K562 (cell line): ENCODE measurements around the gene TRIM71. TPM values are rescaled to one million over a fixed set of nuclear protein-coding genes. Genes with fewer than 3 reads are reported as not detected.

Experiments
- ATAC-seq: fragments of 200-7000 bp; cut with Tn5 transposase; 3 replicates; pipeline ENCODE4 v1.9.1; 2020; ENCODE audit warnings: moderate library complexity
- BruUV-seq: library from RNA; stranded (reverse); fragments of 400-500 nt; replicated peaks from 2 replicates; lab custom pipeline; 2021; lab: Mats Ljungman, UMichigan
- CTCF ChIA-PET: fragments of 300-600 bp; formaldehyde crosslinking; extraction: SDS; loops from one replicate; lab custom pipeline; 2021; ENCODE audit warnings: low intra/inter-chr PET ratio; lab: Yijun Ruan, JAX
- POLR2A ChIA-PET: fragments of 300-600, 350-650 bp; sonication (Branson Sonifier 250); formaldehyde crosslinking; extraction: SDS; loops from one replicate; lab custom pipeline; 2021; ENCODE audit warnings: antibody characterized with exemption, inconsistent platforms; lab: Yijun Ruan, JAX
- DNase-seq, 4 experiments: peaks; one replicate each; pipeline versions ENCODE4 v3.0.0 to v3.0.0-alpha.2; 2011 to 2018; ENCODE audit warnings: low spot score in 3 of 4, mixed read lengths in 3 of 4; ENCODE audit errors: extremely low read depth in 1 of 4
- FAIRE-seq: peaks from 2 replicates; lab custom pipeline; 2011; peaks lifted over from hg19 to GRCh38; lab: Jason Lieb, UNC
- H2AFZ ChIP-seq: 2 replicates; pipeline ENCODE4 v1.6.0; 2011; ENCODE audit warnings: low read depth, low read length, control low read depth, inconsistent platforms
- H3K27ac ChIP-seq: fragments of 200-600 bp; 3 replicates; pipeline ENCODE4 v1.8.0; 2011; ENCODE audit warnings: low read depth, mild to moderate bottlenecking, control low read depth, inconsistent platforms, low read length, moderate library complexity, mixed read lengths; ENCODE audit errors: extremely low read depth
- H3K27me3 ChIP-seq, 2 experiments: fragments of 300-600 bp in 1 of 2; 2 replicates in 1 of 2; 3 replicates in 1 of 2; pipeline versions ENCODE4 v1.6.0 to v1.8.0; 2011; ENCODE audit warnings: inconsistent platforms in 2 of 2, low read length in 2 of 2, mild to moderate bottlenecking in 1 of 2, mixed read lengths in 1 of 2, moderate library complexity in 1 of 2; ENCODE audit not compliant: control insufficient read depth in 2 of 2, insufficient read depth in 2 of 2
- H3K36me3 ChIP-seq: fragments of 300-600 bp; 3 replicates; pipeline ENCODE4 v1.8.0; 2011; ENCODE audit warnings: mild to moderate bottlenecking, low read length, inconsistent platforms; ENCODE audit not compliant: control insufficient read depth, insufficient read depth
- H3K4me1 ChIP-seq, 2 experiments: fragments of 200-600 bp in 1 of 2; replicated peaks in 1 of 2; 2 replicates in 1 of 2; 3 replicates in 1 of 2; pipeline versions ENCODE4 v1.5.1 to v1.8.0; 2011; ENCODE audit warnings: inconsistent platforms in 2 of 2, low read length in 2 of 2, mild to moderate bottlenecking in 1 of 2, mixed read lengths in 1 of 2, moderate library complexity in 1 of 2; ENCODE audit not compliant: control insufficient read depth in 2 of 2, insufficient read depth in 2 of 2
- H3K4me2 ChIP-seq: 2 replicates; pipeline ENCODE4 v1.6.1; 2011; ENCODE audit warnings: low read length, control low read depth, inconsistent platforms, mixed read lengths; ENCODE audit not compliant: insufficient read depth
- H3K4me3 ChIP-seq: fragments of 200-600 bp; sonication (generic), shearing (Covaris generic); 2 replicates; pipeline ENCODE4 v1.5.1; 2016; ENCODE audit warnings: control low read depth, inconsistent platforms
- H3K79me2 ChIP-seq: fragments of 200-600 bp; 3 replicates; pipeline ENCODE4 v1.8.0; 2011; ENCODE audit warnings: low read length, inconsistent platforms; ENCODE audit not compliant: control insufficient read depth, insufficient read depth
- H3K9ac ChIP-seq, 2 experiments: 2 replicates each; pipeline versions ENCODE4 v1.6.0 to v1.6.1; 2011; ENCODE audit warnings: low read depth in 2 of 2, low read length in 2 of 2, control low read depth in 1 of 2, inconsistent platforms in 1 of 2, mild to moderate bottlenecking in 1 of 2, mixed read lengths in 1 of 2; ENCODE audit not compliant: insufficient read depth in 1 of 2
- H3K9me1 ChIP-seq: one replicate; pipeline ENCODE4 v1.6.0; 2011; ENCODE audit warnings: inconsistent platforms, mild to moderate bottlenecking, low read length, moderate library complexity; ENCODE audit not compliant: control insufficient read depth, insufficient read depth
- H3K9me3 ChIP-seq: replicated peaks from 2 replicates; pipeline ENCODE4 v1.5.1; 2011; ENCODE audit warnings: low read depth, low read length, inconsistent platforms; ENCODE audit not compliant: control insufficient read depth, insufficient read depth
- H4K20me1 ChIP-seq: replicated peaks from 2 replicates; pipeline ENCODE4 v1.6.1; 2011; ENCODE audit warnings: low read length, inconsistent platforms, mixed read lengths; ENCODE audit not compliant: control insufficient read depth, insufficient read depth
- DPF2 ChIP-seq: fragments of 450-650 bp; IDR thresholded peaks from 2 replicates; pipeline ENCODE4 v1.6.1; 2016
- ELF4 ChIP-seq: fragments of 450-650 bp; formaldehyde crosslinking; IDR thresholded peaks from 2 replicates; pipeline ENCODE4 v1.4.0; 2022; ENCODE audit warnings: missing genetic modification characterization
- FOXA3 ChIP-seq, 2 experiments: fragments of 450-650 bp in 1 of 2; sonication (generic) in 1 of 2; formaldehyde crosslinking; IDR thresholded peaks in 1 of 2; conservative IDR thresholded peaks in 1 of 2; 2 replicates each; pipeline versions ENCODE4 v1.4.0 to v1.8.0; 2020 to 2022; ENCODE audit warnings: mild to moderate bottlenecking in 2 of 2, missing genetic modification reagents in 1 of 2
- LEF1 ChIP-seq: fragments of 450-650 bp; IDR thresholded peaks from 2 replicates; pipeline ENCODE4 v1.6.1; 2016; ENCODE audit warnings: mild to moderate bottlenecking
- NCOA2 ChIP-seq, 2 experiments: fragments of 450-650 bp; IDR thresholded peaks; 2 replicates each; pipeline ENCODE4 v1.6.1; 2018; ENCODE audit warnings: mild to moderate bottlenecking in 2 of 2, moderate library complexity in 1 of 2; ENCODE audit not compliant: partially characterized antibody in 2 of 2
- NFATC3 ChIP-seq: fragments of 450-650 bp; IDR thresholded peaks from 2 replicates; pipeline ENCODE4 v1.6.1; 2017; ENCODE audit warnings: mild to moderate bottlenecking
- NFE2L1 ChIP-seq: fragments of 450-650 bp; IDR thresholded peaks from 2 replicates; pipeline ENCODE4 v1.6.1; 2016; ENCODE audit warnings: missing genetic modification characterization, low read depth, mild to moderate bottlenecking, missing compliant biosample characterization, moderate library complexity, borderline replicate concordance
- NR4A1 ChIP-seq, 2 experiments: fragments of 250-450 bp in 1 of 2; fragments of 450-650 bp in 1 of 2; sonication (Bioruptor Pico) in 1 of 2; IDR thresholded peaks; 2 replicates each; pipeline versions ENCODE4 v1.4.0 to v1.6.1; 2016 to 2020; ENCODE audit warnings: mild to moderate bottlenecking in 2 of 2, missing compliant biosample characterization in 1 of 2, missing genetic modification characterization in 1 of 2, moderate library complexity in 1 of 2
- SRSF3 ChIP-seq: fragments of 200-400 bp; formaldehyde crosslinking; IDR thresholded peaks from 2 replicates; pipeline ENCODE4 v1.6.1; 2016; ENCODE audit warnings: mild to moderate bottlenecking, low read length, moderate library complexity; ENCODE audit not compliant: insufficient read depth
- ZNF12 ChIP-seq: sonication (generic); formaldehyde crosslinking; IDR thresholded peaks from 2 replicates; pipeline ENCODE4 v1.4.0; 2020; ENCODE audit warnings: mild to moderate bottlenecking, missing genetic modification reagents
- ZNF121 ChIP-seq: sonication (generic); formaldehyde crosslinking; conservative IDR thresholded peaks from 2 replicates; pipeline ENCODE4 v1.8.0; 2022; ENCODE audit warnings: missing genetic modification reagents
- ZNF175 ChIP-seq: fragments of 200-800 bp; sonication (Bioruptor generic); IDR thresholded peaks from 2 replicates; pipeline ENCODE4 v1.6.1; 2016; ENCODE audit warnings: low read depth, mild to moderate bottlenecking, missing genetic modification characterization, missing compliant biosample characterization
- ZNF184 ChIP-seq: sonication (generic); formaldehyde crosslinking; IDR thresholded peaks from 2 replicates; pipeline ENCODE4 v1.5.0; 2020; ENCODE audit warnings: missing genetic modification reagents
- ZNF347 ChIP-seq: fragments of 450-650 bp; formaldehyde crosslinking; IDR thresholded peaks from 2 replicates; pipeline ENCODE4 v1.4.0; 2020; ENCODE audit warnings: low read depth, mild to moderate bottlenecking, moderate library complexity
- ZNF644 ChIP-seq: fragments of 200-800 bp; sonication (Bioruptor generic); IDR thresholded peaks from 2 replicates; pipeline ENCODE4 v1.6.1; 2016; ENCODE audit warnings: low read depth, missing genetic modification characterization, missing compliant biosample characterization
- WGBS: fragments of 100-300 bp; shearing (Covaris generic); methylation state at CpG from one replicate; pipeline ENCODE4 v1.1.6; 2016; ENCODE audit warnings: low coverage, mixed read lengths; ENCODE audit not compliant: insufficient coverage; ENCODE audit errors: missing lambda C conversion rate; 5-methylcytosine and 5-hydroxymethylcytosine counted together
- in situ Hi-C: fragments of 300-500 bp; cut with MboI; formaldehyde crosslinking; loops from 4 replicates; pipeline ENCODE4 v1.15.0; 2018; ENCODE audit warnings: inconsistent platforms, mixed read lengths
- intact Hi-C: fragments of 100-400 bp; cut with micrococcal nuclease; formaldehyde crosslinking; loops from 2 replicates; pipeline ENCODE4 v1.14.2; 2022
- polyA plus RNA-seq, 8 experiments: library from polyadenylated mRNA; depleted of rRNA in 4 of 8; stranded (reverse) in 5 of 8; unstranded in 3 of 8; fragments of >200 nt; fragmentation: Nextera tagmentation in 2 of 8; fragmentation: Illumina TruSeq in 1 of 8; extraction: Ambion mirVana in 2 of 8; extraction: Trizol in 1 of 8; gene quantifications; 2 replicates each; pipeline versions ENCODE4 v1.2.1 to v1.2.3, GENCODE V29; 2011 to 2014; ENCODE audit warnings: inconsistent platforms in 1 of 8, missing spikeins in 1 of 8
- total RNA-seq, 7 experiments: library from RNA; depleted of rRNA in 6 of 7; stranded (reverse); fragments of >200 nt in 6 of 7; fragmentation: Illumina TruSeq in 2 of 7; extraction: Trizol in 2 of 7; gene quantifications; 2 replicates each; pipeline versions ENCODE4 v1.2.1 to v1.2.3, GENCODE V29; 2011 to 2021; ENCODE audit warnings: low replicate concordance in 1 of 7
- TF ChIP-seq, protein P1 (sequence below): IDR thresholded peaks from 2 replicates; pipeline ENCODE4 v1.6.1; 2016; ENCODE audit warnings: missing genetic modification characterization, missing compliant biosample characterization

The TRIM71 gene
- total and polyA plus RNA-seq, 9 of the 15 experiments (the other 6 are each of a cell fraction or from before 2014, with no cell fraction given) = 0.04 to 0.11 TPM; not detected in 7

DNA sequence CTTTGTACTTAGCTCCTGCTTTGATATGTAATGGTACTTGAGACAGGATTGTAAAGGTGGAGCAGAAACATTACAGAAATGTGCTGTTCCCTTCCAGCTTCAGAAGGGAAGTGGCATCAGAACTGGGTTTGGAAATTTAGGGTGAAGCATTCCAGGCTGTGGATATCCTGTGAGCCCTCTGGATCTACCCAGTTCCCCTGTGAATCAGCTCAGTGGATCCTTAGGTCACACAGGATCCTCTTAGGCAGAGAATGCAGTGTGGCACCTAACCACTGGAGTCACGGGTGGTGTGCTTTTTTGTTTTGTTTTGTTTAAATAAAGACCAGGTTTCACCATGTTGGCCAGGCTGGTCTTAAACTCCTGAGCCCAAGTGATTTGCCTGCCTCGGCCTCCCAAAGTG lies 66.0 kb downstream of the TRIM71 start:
- no TSS peak for BruUV-seq
- TF ChIP-seq NR4A1 (CRISPR knock-in tag; IDR thresholded peaks at IDR 0.05) = no peak
- no peak for TF ChIP-seq NR4A1 (tag; IDR thresholded peaks at IDR 0.05)
- TF ChIP-seq ZNF644 (tag) = no peak
- TF ChIP-seq NFATC3 = no peak
- Histone ChIP-seq H3K4me3 (no peak overlapping the region), H3K27me3 (peaks cover 41 to 47% of the 10 kb centered on the region in 2 experiments), H3K9ac (no peak overlapping the region), H3K9me1 (no peaks in the 10 kb centered on the region), H3K4me2 (no peak overlapping the region), H3K9me3 (no peaks in the 10 kb centered on the region), H4K20me1 (no peaks in the 10 kb centered on the region; the same call in 1 of the 2 replicates), H3K79me2 (no peaks in the 10 kb centered on the region), H3K27ac (no peak overlapping the region), H3K4me1 (peaks cover 0 to 5% of the 10 kb centered on the region in 2 experiments; a peak in 2 of 5 replicates), H2AFZ (no peak overlapping the region), H3K36me3 (no peaks in the 10 kb centered on the region)
- ChIA-PET CTCF (no interaction called here), POLR2A (interaction anchor here (1.4 kb wide), 1 partner anchor 10 kb away, joined by 4 read pairs; no protein-coding TSS in a partner anchor)
- intact Hi-C loops = no loop called here
- no peak for FAIRE-seq
- WGBS = 7% methylated on average over 2 of the region's 2 CpGs
- no peak for DNase-seq
- no peak for ATAC-seq
- in situ Hi-C loops = no loop called here

DNA sequence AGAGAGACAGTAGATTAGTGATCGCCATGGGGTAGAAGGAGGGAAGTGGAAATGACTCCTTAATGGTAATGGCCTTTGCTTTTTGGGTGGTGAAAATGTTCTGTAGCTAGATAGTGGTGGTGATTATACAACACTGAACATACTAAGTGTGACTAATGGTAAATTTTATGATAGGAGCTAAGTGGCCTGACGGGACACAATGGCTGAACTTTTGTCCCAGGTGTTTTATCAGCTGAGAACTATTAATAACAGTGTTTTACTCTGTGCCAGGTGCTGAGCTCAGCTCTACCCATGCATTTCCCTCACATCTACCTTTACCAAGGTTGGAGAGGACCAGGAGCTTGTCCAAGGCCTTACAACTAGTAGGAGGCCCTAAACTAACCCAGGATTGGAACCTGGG lies 66.8 kb downstream of the TRIM71 start:
- Histone ChIP-seq H2AFZ (no peak overlapping the region), H3K4me3 (no peak overlapping the region), H3K36me3 (no peaks in the 10 kb centered on the region), H3K9ac (no peak overlapping the region), H3K79me2 (no peaks in the 10 kb centered on the region), H3K4me1 (peaks cover 0 to 5% of the 10 kb centered on the region in 2 experiments; a peak in 2 of 5 replicates), H3K27me3 (peaks cover 38 to 49% of the 10 kb centered on the region in 2 experiments), H3K4me2 (no peak overlapping the region), H3K27ac (no peak overlapping the region), H3K9me3 (no peaks in the 10 kb centered on the region), H4K20me1 (no peaks in the 10 kb centered on the region; the same call in 1 of the 2 replicates), H3K9me1 (no peaks in the 10 kb centered on the region)
- POLR2A ChIA-PET = interaction anchor here (0.6 to 1.5 kb wide), 5 partner anchors 9 to 1159 kb away, joined by 3 to 6 read pairs (median 3); no protein-coding TSS in a partner anchor
- WGBS = 12% methylated on average over 2 of the region's 2 CpGs
- intact Hi-C loops = no loop called here
- in situ Hi-C loops = no loop called here
- DNase-seq = no peak
- CTCF ChIA-PET = no interaction called here
- ATAC-seq = no peak
- no TSS peak for BruUV-seq
- no peak for FAIRE-seq
- TF ChIP-seq ZNF121 (CRISPR knock-in tag) (no peak), SRSF3 (no peak), FOXA3 (CRISPR knock-in tag; conservative IDR thresholded peaks at IDR 0.05 in 1 of 2, IDR thresholded peaks at IDR 0.05 in 1 of 2) (no peak), LEF1 (no peak), ZNF175 (CRISPR knock-in tag) (no peak), ZNF12 (CRISPR knock-in tag) (no peak), ELF4 (CRISPR knock-in tag) (no peak), NFE2L1 (tag) (no peak), DPF2 (no peak), ZNF184 (no peak), NCOA2 (IDR thresholded peaks at IDR 0.05; ENCODE audit: partially characterized antibody in 2 of 2) (no peak), ZNF347 (CRISPR knock-in tag) (no peak)
- TF ChIP-seq, protein P1, sequence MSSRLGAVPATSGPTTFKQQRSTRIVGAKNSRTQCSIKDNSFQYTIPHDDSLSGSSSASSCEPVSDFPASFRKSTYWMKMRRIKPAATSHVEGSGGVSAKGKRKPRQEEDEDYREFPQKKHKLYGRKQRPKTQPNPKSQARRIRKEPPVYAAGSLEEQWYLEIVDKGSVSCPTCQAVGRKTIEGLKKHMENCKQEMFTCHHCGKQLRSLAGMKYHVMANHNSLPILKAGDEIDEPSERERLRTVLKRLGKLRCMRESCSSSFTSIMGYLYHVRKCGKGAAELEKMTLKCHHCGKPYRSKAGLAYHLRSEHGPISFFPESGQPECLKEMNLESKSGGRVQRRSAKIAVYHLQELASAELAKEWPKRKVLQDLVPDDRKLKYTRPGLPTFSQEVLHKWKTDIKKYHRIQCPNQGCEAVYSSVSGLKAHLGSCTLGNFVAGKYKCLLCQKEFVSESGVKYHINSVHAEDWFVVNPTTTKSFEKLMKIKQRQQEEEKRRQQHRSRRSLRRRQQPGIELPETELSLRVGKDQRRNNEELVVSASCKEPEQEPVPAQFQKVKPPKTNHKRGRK (tag) = no peak
